GM12891 (cell line): ENCODE data around the gene ZBTB47.

Experiments used
- PAX5 ChIP-seq: IDR thresholded peaks from 2 replicates; pipeline ENCODE4 v1.6.1; 2011; ENCODE audit warnings: low read length, moderate library complexity, mild to moderate bottlenecking; ENCODE audit not compliant: insufficient read depth, severe bottlenecking
- POLR2A ChIP-seq: IDR thresholded peaks from 2 replicates; pipeline ENCODE4 v1.6.1; 2011; ENCODE audit warnings: low read depth, low read length, control low read depth
- POLR2AphosphoS5 ChIP-seq: IDR thresholded peaks from 2 replicates; pipeline ENCODE4 v1.6.1; 2011; ENCODE audit warnings: low read depth, low read length, control low read depth
- SPI1 ChIP-seq: IDR thresholded peaks from 2 replicates; pipeline ENCODE4 v1.6.1; 2011; ENCODE audit warnings: low read depth, low read length, control low read depth
- TAF1 ChIP-seq: IDR thresholded peaks from 2 replicates; pipeline ENCODE4 v1.6.1; 2011; ENCODE audit warnings: low read depth, low read length, control low read depth

DNA sequence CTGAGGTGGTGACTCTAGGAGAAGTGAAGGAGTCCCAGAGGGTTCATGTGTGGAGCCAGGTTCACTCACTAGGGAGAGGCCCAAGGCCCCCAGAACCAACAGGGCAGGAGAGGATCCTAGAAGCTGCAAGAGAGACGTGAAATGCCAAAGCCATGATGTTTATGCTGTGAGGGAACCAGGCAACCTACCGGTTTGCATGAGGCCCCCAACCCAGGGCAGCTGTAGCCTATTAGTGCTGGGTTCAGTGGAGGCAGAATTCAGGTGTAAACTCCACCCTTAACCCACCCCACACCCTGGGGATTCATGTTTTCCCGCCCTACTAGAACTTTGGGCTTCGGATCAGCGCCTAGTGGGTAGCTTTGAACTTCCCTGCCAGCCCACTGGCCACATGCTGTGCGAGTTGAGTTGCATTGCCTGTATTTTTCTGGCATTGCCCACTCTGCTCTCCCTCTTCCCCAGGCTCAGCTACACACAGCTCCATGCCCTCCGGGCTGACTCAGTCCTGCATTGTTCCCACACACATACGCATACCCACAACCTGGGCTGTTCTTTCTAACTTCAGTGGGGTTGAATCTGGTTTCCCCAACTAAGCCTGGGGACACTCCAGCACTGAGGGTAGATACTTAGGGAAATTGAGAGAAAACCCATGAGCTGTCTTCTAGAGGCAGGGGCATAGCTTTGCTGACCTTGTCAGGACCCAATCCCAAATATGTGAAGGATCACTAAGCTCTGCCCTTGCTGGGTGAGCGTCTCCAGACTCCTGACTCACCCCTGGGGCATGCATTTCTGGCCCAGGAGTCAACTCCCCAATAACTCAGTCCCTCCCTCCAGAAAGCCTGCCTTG, 2.0 kb upstream of the ZBTB47 start:
- TF ChIP-seq POLR2AphosphoS5 (no peak), PAX5 (no peak), POLR2A (no peak), TAF1 (no peak), SPI1 (no peak)
